Stimulated activated CD8-positive, alpha-beta memory T cell treated with anti-CD3 and anti-CD28 coated beads, Interleukin-12 subunit alpha, Interleukin-12 subunit beta, amount 100 ng/mL, for 4 hours (primary cell): ENCODE data around the gene C17orf107.
"Not testable (repeated sequence)": the region's sequence is repeated elsewhere in the genome, so short reads cannot be mapped to it uniquely, and the experiment has no call there.

Experiments
- DNase-seq: peaks from one replicate; pipeline ENCODE4 v3.0.0-alpha.2; 2020; ENCODE audit warnings: low read depth

Gene C17orf107

DNA sequence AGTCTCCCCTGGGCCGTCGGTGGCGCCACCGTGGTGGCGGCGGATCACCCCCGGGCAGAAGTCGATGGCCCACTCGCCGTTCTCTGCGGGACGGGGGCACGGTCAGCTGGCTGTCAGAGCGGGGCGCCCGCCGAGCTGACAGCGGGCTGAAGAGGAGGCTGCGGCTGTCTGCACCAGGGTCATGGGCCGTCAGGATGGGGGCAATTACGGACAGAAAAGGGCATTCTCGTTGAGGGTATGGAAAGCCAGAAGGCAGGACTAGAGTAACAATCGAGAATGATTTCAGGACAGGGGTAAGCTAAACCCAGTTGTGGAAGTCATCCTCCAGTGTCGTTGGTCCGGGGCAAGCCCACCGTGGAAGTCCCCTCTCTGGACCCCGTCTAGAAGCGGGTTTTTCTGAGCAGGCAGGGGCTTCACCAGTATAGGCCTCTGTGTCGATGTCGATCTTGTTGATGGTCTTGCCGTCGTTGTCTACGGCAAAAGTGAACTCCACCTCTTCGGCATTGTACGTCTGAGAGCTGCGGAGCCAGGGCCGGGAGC, 1.8 kb downstream of the C17orf107 start:
- DNase-seq, result no peak

DNA sequence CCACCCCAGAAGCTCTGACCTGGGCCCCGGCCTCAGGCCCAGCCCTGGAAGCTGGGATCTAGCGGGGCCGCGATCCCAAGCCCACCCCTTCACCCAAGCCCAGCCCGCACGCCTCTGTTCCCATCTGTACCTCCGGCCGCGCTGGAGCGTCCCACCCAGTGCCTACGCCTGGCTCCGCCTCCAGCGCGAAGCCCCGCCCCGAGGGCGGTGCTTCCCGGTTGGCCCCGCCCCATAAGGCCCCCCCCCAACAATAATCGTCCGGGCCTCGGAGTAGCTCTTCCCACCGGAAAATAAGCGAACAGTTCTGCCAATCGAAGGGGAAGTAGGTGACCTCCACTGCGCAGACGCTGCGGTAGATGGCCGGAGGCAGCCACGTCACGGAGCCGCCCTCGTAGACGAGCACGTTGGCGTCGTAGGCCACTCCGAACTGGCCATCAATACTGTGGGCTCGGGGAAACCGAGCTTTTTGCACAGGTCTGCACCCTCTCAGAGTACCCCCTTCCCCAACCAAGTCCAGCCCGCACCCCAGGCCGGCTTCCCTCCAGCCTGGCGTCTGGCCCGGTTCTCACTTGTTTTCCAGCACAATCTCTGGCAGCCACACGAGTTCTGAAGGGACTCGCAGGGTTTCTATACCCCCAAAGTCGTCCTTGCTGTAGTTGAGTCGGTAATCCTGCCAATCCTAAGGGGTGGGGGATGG, 2.5 kb downstream of the C17orf107 start:
- DNase-seq, result peak; percentile 28

DNA sequence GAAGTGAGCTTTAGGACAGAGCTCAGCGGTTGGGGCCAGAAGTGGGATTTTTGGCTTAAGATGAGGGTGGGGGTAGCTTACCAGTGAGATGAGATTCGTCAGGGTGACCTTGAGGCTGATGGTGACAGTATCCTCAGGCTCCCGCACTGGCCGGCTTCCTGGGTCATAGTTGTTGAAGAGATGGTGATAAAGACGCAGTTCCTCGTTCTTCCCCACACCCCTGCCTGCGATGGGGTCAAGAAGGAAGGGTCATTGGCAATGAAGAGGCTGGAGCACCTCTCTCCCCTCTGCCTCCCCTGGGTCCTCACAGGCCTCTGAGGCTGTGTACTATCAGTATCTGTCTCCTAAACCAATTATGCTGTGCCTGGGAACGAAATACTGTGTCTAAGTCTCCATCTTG, 3.2 kb downstream of the C17orf107 start:
- no peak for DNase-seq

DNA sequence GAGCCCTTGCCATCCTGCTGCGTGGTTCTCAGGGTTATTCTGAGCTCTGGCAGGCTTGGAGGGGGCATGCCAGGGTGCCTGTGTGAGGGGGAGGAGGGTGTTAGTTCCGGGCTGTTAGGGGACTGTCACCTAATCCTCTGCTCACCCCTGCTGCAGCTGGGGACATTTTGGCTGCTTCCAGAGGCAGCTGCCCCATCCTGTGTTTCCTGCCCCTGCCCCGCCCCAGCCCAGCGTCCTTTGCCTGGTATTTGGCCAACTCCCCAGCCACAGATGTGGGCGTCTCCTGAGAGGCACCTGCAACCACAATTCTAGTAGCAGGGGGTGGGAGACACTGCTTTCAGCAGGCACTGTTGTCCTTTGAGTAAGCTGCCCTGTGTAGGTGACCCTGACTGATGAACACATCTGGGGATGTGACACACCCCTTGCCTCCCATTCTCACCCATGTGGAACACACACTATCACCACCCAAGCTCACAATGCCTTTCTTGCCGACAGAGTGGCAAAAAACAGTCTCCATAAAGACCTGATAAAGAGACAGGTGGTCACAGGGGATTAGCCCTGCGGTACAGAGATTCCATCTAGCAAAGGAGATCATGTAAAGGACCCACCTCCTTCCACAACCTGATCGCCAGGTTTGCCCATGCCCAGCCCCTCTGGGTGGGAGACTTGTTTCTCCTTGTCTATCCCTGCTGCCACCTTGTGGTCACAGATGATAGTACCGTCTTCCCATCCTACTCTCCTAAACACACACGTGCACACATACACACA, 3.9 kb downstream of the C17orf107 start, which contains the start of gene CHRNE:
Gene CHRNE, minus strand, starts transcription at position 48 of the 768 bp plus-strand sequence. Its CDS starts 35 bp downstream, at position 13.
- DNase-seq, result peak; percentile 36

DNA sequence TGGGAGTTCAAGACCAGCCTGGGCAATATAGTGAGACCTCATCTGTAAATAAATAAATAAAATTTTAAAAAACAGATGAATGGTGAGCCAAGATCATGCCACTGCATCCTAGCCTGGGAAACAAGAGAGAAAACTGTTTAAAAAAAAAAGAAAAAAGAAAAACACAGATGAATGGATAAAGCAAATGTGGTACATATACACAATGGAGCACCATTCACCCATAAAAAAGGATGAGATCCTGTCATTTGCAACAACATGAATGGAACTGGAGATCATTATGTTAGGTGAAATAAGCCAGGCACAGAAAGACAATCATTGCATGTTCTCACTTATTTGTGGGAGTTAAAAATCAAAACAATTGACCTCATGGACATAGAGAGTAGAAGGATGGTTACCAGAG, 7.3 kb downstream of the C17orf107 start:
- DNase-seq, result not testable (repeated sequence)

DNA sequence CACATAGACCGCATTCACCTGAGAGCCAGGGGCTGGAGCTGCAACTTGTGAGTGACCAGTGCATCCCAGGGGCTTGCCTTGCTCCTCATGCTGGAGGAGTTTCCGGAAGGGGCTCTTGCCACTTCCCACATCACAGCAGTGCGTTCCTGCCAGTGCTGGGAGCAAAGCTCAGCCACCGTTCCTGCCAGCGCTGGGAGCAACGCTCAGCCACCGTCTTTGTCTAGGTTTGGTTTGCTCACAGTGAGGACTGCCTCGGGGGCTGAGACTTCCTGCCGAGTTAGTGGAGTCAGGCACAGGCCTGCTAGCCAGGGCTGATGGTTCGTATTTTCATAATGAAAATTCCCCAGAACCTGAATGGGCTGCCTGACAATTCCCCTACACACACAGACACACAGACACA, 9.0 kb downstream of the C17orf107 start:
- DNase-seq, result no peak

DNA sequence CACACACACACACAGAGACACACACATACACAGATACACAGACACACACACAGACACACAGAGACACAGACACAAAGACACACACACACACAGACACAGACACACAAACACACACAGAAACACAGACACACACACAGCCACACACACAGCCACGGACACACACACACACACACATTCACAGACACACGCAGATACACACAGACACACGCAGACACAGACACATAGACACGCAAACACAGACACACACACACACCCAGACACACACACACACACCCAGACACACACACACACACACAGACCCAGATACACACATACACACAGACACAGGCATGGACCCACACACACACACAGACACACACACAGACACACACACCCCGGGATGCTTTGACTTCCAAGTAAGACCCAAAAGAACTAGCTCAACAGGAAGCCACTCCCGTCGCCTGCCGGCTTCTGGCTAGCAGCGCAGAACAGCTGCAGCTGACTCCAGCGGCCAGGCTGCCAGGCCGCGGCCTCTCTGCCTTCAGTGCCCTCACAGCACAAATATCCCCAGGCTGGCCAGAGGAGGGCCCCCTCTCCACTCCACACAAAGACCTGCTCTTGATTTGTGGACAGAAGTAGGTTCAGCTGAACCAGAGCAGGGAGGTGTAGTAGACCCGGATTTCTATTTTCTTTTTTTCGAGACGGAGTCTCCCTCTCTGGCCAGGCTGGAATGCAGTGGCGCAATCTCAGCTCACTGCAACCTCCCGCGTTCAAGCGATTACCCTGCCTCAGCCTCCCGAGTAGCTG, 9.6 kb downstream of the C17orf107 start:
- peak; percentile 53 for DNase-seq

DNA sequence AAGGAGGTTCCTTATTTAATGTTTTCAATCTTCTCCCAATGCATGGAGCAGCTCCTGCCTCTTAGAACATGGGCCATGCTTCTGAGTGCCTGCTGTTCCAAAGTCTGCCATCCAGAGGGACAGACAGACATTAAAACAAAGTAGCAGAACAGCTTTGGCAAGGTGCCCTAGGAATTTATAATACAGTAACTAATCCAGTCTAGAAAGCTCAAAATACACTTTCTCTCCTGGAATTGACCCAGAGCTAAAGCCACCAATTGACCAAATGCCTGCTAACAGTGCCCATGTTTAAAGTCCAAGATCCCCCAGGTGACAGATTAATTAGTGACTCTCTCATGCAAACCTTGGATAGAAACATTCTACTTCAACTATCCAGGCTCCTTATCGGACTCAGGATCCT, 14.7 kb downstream of the C17orf107 start:
- DNase-seq, result no peak

DNA sequence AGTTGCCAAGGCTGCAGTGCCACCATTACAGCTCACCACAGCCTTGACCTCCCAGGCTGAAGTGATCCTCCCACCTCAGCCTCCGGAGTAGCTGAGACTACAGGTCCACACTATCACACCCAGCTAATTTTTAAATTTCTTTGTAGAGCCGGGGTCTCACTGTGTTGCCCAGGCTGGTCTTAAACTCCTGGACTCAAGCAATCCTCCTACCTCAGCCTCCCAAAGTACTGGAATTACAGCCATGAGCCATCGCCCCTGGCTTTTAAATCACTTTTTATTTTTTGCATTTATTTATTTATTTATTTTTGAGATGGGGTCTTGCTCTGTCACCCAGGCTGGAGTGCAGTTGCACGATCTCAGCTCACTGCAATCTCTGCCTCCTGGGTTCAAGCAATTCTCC, 15.2 kb downstream of the C17orf107 start:
- DNase-seq, result not testable (repeated sequence)

DNA sequence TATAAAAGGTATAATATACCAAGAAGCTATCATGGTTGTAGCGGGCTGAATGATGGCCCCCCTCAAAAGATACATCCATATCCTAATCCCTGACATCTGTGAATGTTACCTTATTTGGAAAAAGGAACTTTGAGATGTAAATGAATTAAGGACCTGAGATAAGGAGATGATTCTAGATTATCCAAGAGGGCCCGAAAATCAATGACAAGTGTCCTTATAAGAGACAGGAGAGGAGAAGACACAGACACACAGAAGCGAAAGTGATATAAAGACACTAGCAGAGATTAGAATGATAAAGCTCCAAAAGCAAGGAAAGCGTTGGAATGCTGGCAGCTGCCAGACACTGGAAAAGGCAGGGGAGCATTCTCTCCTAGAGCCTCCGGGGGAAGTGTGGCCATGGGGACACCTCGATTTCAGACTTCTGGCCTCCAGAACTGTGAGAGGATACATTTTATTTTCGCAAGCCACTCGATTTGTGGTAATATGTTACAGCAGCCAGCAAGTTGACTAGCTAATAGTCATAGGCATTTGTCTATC, 20.2 kb downstream of the C17orf107 start:
- DNase-seq, result no peak

DNA sequence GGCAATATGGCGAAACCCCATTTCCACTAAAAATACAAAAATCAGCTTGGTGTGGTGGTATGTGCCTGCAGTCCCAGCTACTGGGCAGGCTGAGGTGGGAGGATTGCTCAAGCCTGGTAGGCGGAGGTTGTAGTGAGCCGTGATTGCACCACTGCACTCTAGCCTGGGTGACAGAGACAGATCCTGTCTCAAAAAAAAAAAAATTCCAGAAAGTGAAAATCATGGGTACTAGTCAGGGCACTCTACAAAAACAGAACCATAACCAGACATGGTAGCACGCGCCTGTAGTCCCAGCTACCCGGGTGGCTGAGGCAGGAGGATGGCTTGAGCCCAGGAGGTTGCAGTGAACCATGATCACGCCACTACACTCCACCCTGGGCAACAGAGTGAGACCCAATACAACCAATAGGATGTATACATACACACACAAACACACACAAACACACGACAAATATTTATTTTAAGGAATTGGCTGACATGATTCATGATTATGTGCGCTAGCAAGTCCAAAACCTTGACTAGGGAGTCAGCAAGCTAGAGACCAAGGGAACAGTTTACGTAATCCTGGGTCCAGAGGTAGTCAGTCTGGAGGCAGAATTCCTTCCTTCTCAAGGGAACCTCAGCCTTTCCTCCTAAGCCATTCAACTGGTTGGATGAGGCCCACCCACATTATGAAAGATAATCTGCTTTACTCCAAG, 21.2 kb downstream of the C17orf107 start:
- DNase-seq, result no peak

DNA sequence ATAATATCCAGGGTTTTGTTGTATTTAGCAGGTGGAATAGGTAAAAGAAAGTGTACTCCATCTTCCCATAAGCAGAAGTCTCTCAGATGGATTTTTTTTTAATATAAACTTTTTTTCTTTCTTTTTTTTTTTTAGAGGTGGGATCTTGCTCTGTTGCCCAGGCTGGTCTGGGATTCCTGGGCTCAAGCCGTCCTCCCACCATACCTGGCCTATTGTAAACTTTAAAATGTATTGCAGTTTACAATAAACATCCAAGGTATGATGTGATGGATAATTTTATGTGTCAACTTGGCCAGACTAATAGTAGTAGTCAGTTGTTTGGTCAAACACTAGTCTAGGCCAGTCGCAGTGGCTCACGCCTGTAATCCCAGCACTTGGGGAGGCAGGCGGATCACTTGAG, 22.0 kb downstream of the C17orf107 start:
- no peak for DNase-seq

DNA sequence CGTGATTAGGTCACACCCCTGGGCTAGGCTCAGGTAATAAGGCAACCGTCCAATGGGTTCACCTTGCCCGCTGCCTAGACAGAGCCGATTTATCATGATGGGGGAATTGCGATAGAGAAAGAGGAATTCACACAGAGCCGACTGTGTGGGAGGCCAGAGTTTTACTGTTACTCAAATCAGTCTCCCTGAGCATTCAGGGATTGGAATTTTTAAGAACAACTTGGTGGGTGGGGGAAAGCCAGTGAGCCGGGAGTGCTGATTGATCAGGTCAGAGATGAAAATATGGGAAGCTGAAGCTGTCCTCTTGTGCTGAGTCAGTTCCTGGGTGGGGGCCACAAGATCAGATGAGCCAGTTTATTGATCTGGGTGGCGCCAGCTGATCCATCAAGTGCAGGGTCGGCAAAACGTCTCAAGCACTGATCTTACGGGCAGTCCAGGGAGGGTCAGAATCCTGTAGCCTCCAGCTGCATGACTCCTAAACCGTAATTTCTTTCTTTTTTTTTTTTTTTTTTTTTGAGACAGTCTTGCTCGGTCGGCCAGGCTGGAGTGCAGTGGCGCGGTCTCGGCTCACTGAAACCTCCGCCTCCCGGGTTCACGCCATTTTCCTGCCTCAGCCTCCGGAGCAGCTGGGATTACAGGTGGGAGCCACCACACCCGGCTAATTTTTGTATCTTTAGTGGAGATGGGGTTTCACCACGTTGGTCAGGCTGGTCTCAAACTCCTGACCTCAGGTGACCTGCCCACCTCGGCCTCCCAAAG, 27.4 kb downstream of the C17orf107 start:
- not testable (repeated sequence) for DNase-seq

DNA sequence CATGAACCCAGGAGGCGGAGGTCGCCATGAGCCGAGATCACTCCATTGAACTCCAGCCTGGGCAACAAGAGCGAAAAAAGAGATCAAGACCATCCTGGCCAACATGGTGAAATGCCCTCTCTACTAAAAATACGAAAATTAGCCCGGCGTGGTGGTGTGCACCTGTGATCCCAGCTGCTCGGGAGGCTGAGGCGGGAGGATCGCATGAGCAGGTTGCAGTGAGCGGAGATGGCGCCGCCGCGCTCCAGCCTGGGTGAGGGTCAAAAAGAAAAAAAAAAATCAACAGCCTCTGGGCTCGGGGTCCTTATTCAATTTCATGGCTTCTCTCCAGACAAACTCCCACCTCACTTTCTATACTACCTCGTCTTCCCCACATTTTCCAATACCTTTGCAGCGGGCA, 29.5 kb downstream of the C17orf107 start:
- DNase-seq, result no peak

DNA sequence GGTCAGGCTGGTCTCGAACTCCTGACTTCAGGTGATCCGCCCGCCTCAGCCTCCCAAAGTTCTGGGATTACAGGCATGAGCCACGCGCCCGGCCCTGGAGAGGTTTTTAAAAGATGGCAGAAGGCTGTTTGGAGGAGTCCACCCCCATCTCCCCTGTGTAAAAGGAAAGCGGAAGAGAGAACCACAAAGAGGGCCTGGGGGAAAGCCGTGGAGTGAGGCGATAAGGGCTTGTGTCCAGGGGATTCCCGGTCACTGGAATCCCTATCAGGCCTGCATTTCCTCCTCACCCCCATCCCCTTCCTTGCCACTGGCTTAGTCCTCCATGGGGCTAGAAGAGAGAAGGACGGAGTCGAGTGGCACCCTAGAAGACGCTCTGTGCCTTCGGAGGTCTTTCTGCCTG, 32.6 kb downstream of the C17orf107 start, which contains the start of gene GP1BA:
Gene GP1BA, plus strand, starts transcription at position 315 of the 400 bp plus-strand sequence. CDS start 328 bp downstream, outside the sequence.
- DNase-seq, result no peak

DNA sequence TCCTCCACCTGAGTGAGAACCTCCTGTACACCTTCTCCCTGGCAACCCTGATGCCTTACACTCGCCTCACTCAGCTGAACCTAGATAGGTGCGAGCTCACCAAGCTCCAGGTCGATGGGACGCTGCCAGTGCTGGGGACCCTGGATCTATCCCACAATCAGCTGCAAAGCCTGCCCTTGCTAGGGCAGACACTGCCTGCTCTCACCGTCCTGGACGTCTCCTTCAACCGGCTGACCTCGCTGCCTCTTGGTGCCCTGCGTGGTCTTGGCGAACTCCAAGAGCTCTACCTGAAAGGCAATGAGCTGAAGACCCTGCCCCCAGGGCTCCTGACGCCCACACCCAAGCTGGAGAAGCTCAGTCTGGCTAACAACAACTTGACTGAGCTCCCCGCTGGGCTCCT, 33.4 kb downstream of the C17orf107 start:
- DNase-seq, result no peak

DNA sequence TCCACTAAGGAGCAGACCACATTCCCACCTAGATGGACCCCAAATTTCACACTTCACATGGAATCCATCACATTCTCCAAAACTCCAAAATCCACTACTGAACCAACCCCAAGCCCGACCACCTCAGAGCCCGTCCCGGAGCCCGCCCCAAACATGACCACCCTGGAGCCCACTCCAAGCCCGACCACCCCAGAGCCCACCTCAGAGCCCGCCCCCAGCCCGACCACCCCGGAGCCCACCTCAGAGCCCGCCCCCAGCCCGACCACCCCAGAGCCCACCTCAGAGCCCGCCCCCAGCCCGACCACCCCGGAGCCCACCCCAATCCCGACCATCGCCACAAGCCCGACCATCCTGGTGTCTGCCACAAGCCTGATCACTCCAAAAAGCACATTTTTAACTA, 34.3 kb downstream of the C17orf107 start:
- no peak for DNase-seq

DNA sequence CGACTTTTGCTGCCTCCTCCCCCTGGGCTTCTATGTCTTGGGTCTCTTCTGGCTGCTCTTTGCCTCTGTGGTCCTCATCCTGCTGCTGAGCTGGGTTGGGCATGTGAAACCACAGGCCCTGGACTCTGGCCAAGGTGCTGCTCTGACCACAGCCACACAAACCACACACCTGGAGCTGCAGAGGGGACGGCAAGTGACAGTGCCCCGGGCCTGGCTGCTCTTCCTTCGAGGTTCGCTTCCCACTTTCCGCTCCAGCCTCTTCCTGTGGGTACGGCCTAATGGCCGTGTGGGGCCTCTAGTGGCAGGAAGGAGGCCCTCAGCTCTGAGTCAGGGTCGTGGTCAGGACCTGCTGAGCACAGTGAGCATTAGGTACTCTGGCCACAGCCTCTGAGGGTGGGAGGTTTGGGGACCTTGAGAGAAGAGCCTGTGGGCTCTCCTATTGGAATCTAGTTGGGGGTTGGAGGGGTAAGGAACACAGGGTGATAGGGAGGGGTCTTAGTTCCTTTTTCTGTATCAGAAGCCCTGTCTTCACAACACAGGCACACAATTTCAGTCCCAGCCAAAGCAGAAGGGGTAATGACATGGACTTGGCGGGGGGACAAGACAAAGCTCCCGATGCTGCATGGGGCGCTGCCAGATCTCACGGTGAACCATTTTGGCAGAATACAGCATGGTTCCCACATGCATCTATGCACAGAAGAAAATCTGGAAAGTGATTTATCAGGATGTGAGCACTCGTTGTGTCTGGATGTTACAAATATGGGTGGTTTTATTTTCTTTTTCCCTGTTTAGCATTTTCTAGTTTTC, 35.0 kb downstream of the C17orf107 start:
- DNase-seq, result no peak

DNA sequence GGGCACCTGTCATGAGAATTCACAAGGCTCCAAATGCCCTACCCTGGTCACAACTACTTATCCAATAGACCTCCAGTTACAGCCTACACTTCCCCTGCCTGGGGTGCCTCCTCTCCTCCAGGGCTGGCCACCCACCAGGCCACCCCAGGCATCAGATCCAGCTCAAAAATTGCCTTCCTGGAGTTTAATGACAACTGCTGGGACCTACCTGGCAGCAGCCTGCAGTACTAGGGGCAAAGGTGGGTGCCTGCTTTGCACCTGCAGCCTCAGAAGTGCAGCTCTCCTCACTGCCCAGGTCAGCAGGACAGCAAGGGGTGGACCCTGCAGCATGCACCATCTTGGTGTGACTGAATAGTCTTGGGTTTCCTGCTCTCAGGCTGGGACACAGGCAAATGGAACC, 36.3 kb downstream of the C17orf107 start:
- DNase-seq, result no peak

DNA sequence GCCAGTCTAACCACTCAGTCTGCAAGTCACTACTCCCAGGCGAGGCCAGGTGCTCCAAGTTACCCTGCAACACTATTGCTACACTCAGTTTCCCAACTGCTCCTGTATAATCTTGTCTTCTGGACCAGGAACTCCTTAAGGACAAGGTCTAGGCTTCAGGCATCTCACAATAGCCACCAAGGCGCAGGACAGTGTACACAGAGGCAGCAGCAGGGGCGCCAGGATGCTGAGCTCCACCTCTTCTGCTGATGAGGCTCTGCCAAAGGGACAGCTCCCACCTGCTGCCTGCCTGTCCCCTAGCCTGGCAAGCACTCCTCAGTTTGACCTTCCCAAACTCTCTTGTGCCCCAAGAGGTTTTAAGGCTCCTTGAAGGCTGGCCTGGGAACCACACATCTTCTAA, 37.1 kb downstream of the C17orf107 start:
- DNase-seq, result no peak
